Measurements from ENCODE around the gene MYBPC1.

MYBPC1 gene

DNA sequence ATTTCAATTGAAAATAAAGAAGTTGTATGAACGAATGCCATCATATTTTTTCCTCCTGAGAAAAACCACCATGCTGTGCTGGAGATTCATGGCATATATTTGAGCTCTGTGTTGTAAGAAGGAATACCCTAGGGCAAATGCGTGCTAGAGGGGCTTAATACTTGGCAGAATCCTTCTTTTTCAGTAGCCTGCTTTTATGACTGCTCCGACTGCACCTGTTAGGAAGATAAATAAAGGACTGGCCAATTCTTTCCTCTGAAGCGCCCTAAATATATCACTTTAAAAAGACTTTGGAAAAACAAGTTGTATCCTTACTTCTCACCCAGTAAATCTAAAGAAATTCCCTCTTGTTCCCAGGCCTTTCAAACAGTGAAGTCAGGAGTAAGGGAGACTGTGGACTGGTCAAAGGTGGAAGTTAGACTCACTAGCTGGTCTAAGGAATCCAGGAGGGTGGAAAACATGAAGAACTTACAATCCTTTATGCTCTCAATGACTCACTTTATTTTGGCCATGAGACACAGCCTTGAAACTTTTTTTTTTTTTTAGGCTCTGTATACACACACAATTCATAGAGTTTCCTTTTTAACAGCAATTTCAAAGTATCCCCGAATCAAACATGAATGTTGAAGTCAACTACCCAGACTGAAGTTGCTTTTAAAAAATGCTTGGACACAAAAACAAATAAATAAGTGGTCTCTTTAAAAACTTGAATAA, 5.2 kb downstream of the MYBPC1 start:
- no peak for DNase-seq (ENCODE audit: low read depth)

DNA sequence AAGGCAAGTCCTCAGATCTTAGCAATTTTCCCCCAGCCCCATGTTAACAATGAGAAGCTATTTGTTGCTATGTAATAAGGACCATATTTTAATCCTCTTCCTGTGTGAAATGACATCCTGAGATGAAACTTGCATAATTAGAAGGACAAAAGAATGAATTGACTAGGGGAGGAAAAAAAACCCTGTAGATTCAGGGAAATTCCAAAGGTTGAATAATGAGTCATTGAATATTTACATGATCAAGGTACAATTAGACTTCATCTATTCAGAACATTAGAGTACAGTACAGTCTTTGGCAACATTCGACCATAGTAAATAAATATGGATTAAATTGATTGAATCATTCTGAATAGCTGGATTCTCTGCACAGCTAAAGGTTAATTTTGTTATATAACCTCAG, 9.4 kb downstream of the MYBPC1 start:
- no peak for DNase-seq (ENCODE audit: low read depth)

DNA sequence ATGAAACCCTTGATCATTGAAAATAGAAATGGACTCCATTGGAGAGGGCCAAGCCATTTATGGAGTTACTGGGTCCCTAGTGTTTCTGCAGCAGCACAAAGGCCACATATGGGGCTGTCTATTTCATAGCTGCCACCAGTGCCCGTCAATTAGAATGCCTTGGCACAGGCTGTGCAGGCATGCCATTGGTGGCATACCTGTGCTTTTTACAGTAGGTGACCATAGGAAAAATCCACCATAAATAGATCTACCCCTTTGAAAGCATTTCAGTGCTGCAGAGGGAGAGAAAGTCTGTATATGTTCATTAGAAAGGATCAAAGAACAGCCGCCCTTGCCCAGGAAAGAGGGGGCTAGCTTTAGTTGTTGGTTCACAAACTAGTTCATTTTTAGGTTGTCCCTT, 13.1 kb downstream of the MYBPC1 start:
- no peak for DNase-seq (ENCODE audit: low read depth)

DNA sequence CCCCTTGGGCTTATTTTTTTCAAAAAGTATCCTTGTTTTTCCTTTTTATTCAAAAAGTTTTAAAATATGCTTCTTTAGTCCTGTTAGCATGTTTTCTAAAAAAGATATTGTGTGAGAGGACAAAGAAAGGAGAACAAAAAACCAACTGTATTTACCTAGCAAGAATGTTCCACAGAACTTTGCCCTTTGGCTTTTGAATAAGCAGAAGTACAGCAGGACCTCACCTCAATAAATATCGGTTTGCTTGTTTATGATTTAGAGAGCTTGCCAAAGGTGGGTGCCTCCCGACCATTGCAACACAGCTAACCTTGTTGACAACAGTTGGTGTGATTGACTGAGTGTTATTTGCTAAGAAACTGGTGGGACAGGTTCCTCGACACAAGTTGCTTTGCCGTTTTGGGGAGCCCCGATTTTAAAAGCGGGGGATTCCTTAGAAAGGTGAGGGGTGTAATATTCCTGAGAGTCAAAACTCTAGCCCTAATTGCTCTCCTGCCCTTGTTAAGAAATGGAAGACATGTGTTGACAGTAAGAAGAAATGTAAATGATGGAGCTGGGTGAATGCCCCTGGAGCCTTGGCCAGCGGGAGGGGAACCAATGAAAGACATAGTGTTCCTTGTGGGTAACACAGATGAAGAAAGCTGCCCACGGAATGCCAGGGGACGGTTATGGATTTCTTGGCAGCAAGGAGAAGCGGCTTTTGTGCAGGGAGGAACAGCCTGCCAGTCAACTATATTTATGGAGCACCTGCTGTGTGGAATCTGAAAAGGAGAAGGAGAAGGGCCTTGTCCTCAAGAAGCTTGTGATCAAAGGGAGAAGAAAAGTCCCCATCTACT, 13.7 kb downstream of the MYBPC1 start:
- no peak for DNase-seq (ENCODE audit: low read depth)

DNA sequence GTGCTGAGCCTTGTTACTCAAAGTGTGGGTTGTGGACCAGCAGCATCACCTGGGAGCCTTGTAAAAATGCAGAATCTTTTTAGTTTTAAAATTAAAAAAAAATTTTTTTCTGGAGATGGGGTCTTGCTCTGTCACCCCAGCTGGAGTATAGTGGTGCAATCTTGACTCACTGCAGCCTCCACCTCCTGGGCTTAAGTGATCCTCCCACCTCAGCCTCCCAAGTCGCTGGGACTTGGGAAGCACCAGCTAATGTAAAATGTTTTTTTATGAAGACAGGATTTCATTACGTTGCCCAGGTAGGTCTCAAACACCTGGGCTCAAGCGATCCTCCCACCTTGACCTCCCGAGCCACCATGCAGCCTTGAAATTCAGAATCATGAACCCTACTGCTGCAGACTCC, 14.4 kb downstream of the MYBPC1 start:
- DNase-seq (ENCODE audit: low read depth): no peak

DNA sequence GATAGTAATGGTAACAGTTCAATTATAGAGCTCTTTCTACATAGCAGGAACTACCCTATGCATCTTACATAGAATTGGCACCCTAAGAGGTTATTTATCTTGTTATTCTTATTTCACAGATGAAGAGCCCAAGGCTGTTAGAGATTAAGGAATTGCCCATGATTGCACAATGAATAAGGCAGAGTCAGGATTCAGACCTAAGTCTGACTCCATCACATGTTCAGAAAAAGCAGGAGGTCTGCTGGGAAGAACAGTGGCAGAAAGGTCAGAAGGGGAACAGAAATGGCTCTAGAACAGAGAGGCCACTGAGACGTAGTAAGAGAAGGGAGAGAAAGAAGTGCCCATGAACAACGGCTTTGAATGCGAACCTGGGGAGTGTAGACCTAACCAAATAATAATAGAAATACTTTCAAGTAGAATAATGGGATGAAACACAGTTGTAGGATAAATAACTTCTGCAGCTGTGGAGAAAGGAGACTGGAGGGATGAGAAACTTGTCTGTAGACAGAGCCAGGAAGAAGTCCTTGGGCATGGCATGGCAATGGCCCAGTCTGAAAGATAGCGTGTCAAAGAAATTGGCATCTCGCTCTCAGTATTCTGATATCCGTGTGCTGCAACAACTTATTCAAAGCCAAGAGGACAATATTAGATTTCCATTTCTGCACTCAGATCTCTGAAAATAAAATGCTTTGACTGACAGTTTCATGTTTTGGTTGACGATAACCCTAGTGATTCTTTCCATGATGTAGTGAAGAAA, 17.6 kb downstream of the MYBPC1 start:
- DNase-seq (ENCODE audit: low read depth): no peak

DNA sequence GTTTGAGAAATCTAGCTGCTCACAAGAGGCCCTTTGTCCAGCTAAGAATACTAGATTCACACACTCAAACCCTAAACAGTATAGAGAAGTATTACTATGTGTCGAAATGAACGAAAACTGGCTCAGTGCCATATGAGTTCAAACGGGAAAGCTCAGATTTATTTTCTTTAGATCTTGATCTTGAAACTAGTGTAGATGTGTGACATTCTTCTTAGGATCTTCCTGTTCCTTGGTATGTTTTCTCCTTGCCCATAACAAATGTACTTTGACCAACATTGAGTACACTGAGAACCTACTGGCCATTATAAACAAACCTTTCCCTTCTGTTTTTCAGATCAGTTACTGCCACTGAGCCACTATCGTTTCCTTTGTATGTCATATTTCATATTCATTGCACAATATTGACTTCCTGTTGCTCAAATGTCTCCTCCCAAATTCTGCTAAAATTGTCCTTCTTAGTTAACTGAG, 21.3 kb downstream of the MYBPC1 start:
- DNase-seq (ENCODE audit: low read depth): no peak

DNA sequence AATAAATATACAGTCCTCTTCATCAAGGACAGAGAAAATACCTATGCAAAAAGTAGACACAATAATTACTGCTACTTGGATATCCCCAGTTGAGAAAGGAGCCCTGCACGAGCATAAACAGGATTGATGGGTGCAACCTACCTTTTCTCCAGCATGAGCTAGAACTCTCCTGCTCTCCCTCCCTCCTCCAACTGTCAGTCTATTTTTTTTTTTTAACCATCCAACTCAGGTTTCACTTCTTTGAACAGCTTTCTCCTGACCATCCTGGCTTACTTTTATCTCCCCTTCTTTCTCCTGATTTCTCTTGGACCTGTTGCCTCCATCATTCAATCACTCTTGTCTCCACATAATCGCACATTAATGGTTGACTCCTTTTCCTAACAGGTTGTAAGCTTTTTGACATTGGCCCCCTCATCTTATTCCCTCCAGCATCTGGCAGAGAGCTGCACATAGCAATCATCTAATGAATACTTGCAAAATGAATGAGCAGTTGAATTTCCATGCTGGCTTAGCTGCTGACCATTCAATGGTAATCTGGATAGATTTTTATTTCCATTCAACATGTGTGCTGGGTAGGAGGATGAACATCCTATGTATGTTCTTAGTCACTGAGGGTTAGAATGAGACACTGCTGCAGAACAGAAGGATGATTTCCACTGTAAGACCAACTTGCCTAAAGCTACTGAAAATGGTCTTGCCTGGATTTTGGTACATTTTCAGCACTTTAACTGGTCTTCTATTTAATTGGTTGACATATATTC, 24.4 kb downstream of the MYBPC1 start:
- no peak for DNase-seq (ENCODE audit: low read depth)

DNA sequence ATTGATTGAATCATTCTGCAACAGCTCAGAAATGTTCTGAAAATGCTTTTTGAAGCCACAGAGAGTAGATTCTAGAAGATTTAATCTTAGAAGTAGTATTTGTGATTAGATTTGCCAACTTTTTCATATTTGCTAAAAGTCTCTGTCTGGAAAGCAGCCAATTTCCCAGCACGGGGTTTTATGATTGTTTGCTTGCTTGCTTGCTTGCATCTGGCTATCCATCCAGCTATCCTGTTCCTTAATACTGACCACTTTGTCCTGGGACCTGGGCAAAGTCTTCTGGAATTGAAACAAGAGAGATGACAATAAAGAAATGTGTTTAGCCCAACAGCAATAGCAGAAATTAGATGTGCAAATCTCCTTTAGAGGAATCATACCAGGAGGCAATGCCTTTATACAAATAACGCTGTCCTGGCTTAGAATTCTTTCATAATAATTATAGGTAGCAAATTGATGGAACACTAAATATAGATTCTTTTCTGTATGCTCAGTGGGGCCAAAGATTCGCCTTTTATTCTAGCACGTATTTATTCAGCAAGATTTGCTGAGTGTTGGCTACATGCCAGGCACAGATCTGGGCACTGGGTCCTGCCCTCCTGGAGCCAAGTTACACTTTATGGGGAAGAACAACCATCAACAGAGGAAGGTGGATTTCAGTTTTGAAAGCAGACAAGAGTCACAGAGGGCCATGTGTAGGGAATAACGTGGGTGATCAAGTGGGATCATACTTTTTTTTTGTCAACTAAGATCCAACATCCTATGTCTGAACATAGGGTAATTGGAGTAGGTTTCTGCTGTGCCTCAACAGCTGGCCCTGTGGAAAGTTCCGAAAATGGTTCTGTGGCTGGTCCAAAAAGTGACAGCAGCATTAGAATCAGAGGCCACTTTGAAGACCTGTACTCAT, 25.3 kb downstream of the MYBPC1 start:
- DNase-seq (ENCODE audit: low read depth): no peak

DNA sequence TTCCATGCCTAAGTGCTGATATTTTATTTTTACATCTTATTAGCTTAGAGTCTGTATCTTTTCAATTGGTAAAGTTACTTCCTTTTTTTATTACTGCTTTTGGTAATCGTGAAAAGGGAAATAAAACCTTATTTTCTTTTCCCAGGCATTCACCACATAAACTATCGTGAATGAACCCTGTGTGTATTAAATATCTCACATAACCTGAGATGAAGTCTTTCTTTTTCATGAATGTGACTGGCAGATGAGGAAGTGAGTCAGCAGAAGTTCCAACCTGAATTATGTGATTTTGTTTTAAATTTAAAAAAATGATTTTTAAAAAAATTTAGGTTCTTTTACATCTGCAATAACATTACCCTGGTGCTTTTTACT, 26.0 kb downstream of the MYBPC1 start:
- DNase-seq (ENCODE audit: low read depth): no peak

DNA sequence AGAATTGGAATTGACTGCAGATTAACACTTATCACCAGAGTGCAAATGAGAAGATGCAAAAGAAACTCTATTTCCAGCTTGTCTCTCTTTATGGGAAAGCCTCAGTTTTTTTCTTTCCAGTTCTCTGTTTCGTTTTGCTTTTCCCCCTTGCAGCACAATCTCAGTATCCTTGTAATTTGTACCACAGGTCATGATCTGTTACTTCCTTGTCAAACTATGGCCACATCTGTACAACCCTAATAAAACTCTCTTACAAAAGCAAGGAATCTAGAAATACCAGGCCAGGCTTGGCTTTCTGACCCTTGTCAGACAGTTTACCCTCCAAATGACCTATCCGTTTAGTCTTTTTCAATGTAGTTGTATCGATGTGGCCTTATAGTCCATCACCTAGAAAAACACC, 33.9 kb downstream of the MYBPC1 start:
- DNase-seq (ENCODE audit: low read depth): no peak

DNA sequence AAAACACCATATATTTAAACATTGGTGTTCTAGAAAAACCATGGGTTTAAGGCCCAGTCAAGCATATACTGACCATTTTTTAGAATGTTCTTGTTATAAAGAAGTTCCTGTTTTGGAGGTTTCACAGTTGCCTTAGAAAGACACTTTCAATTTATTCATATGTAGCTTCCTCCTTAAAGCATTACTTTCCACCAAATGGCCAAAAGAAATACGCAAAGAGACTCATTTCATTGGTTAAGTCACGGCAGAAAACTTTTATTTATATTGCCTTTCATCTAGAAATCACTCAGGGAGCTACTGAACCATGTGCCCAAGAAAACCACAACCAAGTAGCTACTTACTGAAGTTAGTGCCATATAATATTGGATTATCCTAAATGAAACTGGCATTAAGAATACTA, 40.0 kb downstream of the MYBPC1 start:
- no peak for DNase-seq (ENCODE audit: low read depth)

DNA sequence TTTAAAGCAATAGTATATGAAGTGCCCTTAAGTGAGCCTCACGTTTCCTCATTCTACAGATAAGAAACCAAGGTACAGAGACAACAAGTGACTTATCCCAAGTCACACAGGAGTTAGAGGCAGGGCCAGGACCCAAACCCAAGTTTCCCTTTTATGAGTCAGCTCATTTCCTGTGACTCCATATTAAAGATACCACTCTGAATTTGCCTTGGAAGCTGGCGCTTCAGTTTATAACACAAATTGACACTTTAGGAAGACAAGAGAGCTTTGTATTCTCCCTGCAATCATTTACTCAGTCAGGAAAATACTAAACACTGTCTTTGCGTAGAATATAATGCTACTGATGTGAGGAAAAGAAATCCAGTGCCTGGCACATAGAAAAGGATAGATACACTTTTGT, 43.2 kb downstream of the MYBPC1 start:
- DNase-seq (ENCODE audit: low read depth): no peak

DNA sequence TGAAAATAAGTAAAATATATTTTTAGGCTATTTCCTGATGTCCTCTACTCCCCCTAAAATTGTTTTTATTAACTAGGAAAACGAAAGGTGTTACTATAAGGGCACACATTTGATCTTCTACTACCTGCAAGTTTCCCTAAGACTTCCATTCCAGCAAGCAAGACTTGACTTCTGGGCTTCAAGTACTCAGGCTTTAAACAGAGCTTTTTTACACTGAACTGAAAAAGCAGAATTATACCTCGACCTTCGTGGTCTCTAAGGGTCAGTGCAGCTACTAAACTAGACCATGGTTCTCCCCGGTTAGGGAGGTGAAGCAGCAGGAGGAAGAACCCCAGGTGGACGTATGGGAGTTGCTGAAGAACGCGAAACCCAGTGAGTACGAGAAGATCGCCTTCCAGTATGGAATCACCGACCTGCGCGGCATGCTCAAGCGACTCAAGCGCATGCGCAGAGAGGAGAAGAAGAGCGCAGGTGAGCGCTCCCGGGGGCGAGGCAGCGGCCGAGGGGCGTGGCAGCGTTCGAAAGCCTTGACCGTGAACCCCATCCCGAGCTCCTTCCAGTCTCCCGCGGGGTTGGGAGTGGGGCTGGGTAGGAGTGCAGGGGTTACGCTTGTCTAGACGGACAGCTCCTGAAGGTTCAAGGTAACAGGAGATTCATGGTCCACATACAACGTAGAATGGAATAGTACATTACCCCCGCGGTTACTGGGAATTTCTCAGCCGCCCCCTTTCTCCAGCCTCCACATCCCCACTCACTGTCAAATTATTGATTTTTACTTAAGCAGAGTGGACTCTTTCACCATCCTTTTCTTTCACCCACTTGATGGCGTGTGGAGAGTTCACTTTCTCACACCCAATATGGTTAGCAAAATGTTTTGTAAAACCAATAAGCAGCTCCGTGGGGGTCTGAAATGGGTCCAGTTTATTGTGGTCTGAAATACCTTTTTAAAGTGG, 47.6 kb downstream of the MYBPC1 start:
- DNase-seq (ENCODE audit: low read depth): no peak

DNA sequence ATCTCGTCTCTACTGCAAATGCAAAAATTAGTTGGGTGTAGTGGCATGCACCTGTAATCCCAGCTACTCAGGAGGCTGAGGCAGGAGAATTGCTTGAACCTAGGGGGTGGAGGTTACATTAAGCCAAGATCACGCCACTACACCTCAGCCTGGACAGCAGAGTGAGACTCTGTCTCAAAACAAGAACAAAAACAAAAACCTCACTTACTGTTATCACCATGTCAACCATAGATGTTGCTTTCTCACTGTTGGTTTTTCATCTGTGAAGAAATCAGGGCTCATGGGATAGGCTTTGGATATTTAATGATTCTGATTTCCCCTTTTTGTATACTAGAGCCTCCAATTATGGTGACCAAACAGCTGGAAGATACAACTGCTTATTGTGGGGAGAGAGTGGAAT, 52.9 kb downstream of the MYBPC1 start:
- DNase-seq (ENCODE audit: low read depth): no peak

DNA sequence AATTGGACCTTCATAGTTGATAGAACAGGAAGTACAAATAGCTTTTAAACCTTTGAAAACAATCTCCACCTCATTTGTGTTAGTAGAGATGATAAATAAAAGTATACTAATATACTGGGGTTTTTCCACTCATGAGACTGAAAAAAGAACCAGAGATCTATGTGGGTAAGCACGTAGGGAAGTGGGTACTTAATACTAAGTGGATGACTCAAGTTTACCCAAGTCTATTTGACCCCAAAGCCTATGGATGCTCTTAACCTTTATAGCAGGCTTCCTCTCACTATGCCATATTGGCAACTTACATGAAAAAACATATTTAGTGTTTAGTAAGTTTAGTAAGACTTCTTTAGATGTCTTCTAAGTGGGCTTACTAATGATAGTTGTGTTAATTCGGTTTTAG, 53.4 kb downstream of the MYBPC1 start:
- DNase-seq (ENCODE audit: low read depth): no peak

DNA sequence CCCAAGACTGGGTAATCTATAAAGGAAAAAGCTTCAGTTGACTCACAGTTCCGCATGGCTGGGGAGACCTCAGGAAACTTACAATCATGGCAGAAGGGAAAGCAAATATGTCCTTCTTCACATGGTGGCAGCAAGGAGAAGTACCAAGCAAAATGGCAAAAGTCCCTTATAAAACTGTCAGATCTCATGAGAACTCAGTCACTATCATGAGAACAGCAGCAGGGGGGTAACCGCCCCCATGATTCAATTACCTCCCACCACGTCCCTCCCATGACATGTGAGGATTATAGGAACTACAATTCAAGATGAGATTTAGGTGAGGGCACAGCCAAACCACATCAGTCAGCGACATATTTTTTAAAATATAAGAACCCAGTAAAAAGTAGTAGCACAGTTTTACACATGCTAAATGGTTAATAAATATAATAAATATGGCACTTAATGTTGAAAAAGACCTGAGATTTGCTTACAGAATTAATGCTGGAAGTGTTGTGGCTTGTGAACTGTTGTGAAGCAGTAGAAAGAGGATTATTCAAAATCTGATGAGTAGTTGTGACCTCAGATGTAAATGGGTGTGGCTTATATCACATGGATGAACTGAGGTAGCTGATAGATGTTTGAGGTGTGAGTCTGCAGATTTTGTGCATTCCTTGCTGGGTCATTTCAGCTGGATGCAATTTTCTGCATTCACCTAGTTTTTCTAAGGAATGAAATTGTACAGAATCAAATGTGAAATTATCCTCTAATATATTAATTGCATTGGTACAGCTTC, 55.8 kb downstream of the MYBPC1 start:
- DNase-seq (ENCODE audit: low read depth): no peak

DNA sequence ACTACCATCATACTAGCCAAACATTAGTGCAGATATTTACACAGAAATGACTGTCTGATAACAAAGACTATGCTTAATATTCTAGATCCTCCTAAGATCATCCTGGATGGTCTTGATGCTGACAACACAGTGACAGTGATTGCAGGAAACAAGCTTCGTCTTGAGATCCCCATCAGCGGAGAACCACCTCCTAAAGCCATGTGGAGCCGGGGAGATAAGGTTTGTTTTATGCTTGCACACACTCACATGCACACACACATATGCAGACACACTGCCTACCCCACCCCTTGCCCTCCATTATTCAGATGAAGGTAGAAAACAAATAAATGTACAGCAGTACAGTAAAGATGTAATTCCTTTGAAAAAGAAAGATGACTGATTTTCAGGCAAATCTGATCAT, 58.3 kb downstream of the MYBPC1 start:
- no peak for DNase-seq (ENCODE audit: low read depth)

DNA sequence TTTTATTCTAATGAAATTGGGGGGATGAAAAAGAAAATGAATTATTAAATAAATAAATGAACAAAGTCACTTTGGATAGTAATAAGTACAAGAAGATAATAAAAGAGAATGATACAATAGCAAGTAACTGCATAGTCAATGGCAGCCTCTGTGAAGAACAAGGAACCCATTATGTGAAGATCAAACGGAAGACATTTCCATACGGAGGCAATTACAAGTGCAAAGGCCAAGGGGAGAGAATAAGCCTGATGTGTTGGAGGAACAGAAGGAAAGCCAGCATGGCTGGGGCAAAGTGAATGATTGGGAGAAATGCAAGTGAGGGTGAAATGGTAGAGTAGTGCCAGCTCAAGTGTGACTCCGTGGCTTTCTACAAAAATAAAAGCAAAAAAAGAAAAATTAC, 58.7 kb downstream of the MYBPC1 start:
- DNase-seq (ENCODE audit: low read depth): no peak

Data from stimulated activated CD8-positive, alpha-beta memory T cell treated with anti-CD3 and anti-CD28 coated beads, Interleukin-15, amount 100 ng/mL, for 24 hours (primary cell).